ENCODE measurements around the gene CCNB2. TPM values are rescaled to one million over a fixed set of nuclear protein-coding genes. Genes with fewer than 3 reads are reported as not detected.
"Not testable (repeated sequence)": the region's sequence is repeated elsewhere in the genome, so short reads cannot be mapped to it uniquely, and the experiment has no call there.

Gene CCNB2
- total RNA-seq, 1 donor: 27.2 TPM

- no peak overlapping the region for H3K4me3 ChIP-seq (ENCODE audit: low read depth, low read length)
- TF ChIP-seq CTCF (IDR thresholded peaks at IDR 0.05; ENCODE audit: insufficient read depth, low read depth, low read length): peak; percentile 73
- no peak for DNase-seq (ENCODE audit: low read depth)
Measured at GRCh38 chr15:59160880-59161593, 56.1 kb downstream of the CCNB2 start.

GRCh38 chr15:59162080-59162479 lies 57.1 kb downstream of the CCNB2 start:
- H3K4me3 ChIP-seq (ENCODE audit: low read depth, low read length); DNase-seq (ENCODE audit: low read depth): not testable (repeated sequence)

GRCh38 chr15:59165726-59166125 lies 60.8 kb downstream of the CCNB2 start:
- H3K4me3 ChIP-seq (ENCODE audit: low read depth, low read length): no peak overlapping the region
- peak; percentile 60 for DNase-seq (ENCODE audit: low read depth)
- TF ChIP-seq CTCF (IDR thresholded peaks at IDR 0.05; ENCODE audit: insufficient read depth, low read depth, low read length): no peak

- no peak overlapping the region for H3K4me3 ChIP-seq (ENCODE audit: low read depth, low read length)
- DNase-seq (ENCODE audit: low read depth): peak; percentile 90
Measured at GRCh38 chr15:59166166-59166565, 61.2 kb downstream of the CCNB2 start.

GRCh38 chr15:59166601-59167265 lies 61.8 kb downstream of the CCNB2 start:
- no peak for TF ChIP-seq CTCF (IDR thresholded peaks at IDR 0.05; ENCODE audit: insufficient read depth, low read depth, low read length)
- no peak for DNase-seq (ENCODE audit: low read depth)
- no peak overlapping the region for H3K4me3 ChIP-seq (ENCODE audit: low read depth, low read length)

More at GRCh38 chr15:59166166-59166565, 61.2 kb downstream of the CCNB2 start:
- no peak for TF ChIP-seq CTCF (IDR thresholded peaks at IDR 0.05; ENCODE audit: insufficient read depth, low read depth, low read length)

GRCh38 chr15:59168536-59168935 lies 63.6 kb downstream of the CCNB2 start:
- DNase-seq (ENCODE audit: low read depth): peak; percentile 73
- H3K4me3 ChIP-seq (ENCODE audit: low read depth, low read length): no peak overlapping the region
- no peak for TF ChIP-seq CTCF (IDR thresholded peaks at IDR 0.05; ENCODE audit: insufficient read depth, low read depth, low read length)

GRCh38 chr15:59169251-59169708 lies 64.3 kb downstream of the CCNB2 start:
- TF ChIP-seq CTCF (IDR thresholded peaks at IDR 0.05; ENCODE audit: insufficient read depth, low read depth, low read length): no peak
- no peak overlapping the region for H3K4me3 ChIP-seq (ENCODE audit: low read depth, low read length)
- DNase-seq (ENCODE audit: low read depth): peak; percentile 92

All from fibroblast of villous mesenchyme (primary cell).